Middle frontal gyrus (tissue), 1 donor: ENCODE data around the gene BDH1.
A peak's percentile ranks its signal among the peaks of the same experiment; 100 is the strongest.
"Not testable (repeated sequence)": the region's sequence is repeated elsewhere in the genome, so short reads cannot be mapped to it uniquely, and the experiment has no call there.

Experiments
- DNase-seq: peaks from one replicate; pipeline ENCODE4 v3.0.0-alpha.2; 2015; ENCODE audit warnings: low spot score; ENCODE audit errors: extremely low spot score

BDH1 gene, protein sequence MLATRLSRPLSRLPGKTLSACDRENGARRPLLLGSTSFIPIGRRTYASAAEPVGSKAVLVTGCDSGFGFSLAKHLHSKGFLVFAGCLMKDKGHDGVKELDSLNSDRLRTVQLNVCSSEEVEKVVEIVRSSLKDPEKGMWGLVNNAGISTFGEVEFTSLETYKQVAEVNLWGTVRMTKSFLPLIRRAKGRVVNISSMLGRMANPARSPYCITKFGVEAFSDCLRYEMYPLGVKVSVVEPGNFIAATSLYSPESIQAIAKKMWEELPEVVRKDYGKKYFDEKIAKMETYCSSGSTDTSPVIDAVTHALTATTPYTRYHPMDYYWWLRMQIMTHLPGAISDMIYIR

DNA sequence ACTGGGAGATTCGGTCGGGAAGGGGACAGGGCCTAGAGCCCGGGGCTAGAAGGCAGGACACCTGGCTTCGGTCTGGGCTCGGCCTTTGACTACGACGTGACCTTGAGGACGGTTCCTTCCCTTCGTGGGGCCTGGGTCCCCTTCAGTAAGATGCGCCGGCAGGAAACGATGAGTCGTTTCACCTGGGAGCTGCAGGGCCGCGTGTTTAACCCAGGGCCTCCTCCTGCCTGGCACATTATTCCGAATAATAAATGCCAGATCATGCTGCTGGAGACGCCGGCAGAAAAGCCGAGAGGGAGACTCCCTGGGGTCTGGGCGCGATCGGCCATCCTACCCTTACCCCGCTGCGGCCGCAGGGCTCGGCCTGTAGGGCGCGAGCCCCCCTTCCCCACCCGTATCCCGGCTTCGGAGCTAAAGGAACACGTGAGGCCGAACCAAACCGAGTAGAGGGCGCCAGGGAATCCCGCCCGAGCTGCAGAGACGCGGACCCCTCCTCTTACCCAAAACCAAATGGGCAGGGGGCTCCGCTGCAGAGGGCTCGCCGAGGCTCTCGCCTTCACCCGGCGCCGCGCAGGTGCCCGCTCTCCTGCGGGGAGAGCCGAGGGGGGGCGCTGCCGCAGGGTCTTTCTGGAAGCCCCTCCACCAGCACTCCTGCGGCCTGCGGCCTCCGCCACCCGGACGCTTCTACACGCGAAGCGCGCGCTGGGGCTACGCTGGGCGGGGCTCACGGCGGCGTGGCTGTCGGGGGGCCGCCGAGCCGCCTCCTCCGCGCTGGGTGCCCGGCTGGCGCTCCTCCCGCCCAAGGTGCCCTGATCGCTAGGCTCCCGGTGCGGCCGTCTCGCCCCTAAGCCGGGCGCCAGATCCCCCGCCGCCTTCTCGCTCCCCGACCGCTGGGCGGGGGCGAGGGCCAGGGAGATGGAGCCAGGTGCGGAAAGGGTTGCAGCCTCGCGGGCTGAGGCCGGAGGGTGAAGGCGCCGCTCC, at the start of gene BDH1:
Gene BDH1, minus strand, starts transcription at position 688 of the 981 bp plus-strand sequence. CDS start 9,525 bp downstream, outside the sequence.
- no peak for DNase-seq

DNA sequence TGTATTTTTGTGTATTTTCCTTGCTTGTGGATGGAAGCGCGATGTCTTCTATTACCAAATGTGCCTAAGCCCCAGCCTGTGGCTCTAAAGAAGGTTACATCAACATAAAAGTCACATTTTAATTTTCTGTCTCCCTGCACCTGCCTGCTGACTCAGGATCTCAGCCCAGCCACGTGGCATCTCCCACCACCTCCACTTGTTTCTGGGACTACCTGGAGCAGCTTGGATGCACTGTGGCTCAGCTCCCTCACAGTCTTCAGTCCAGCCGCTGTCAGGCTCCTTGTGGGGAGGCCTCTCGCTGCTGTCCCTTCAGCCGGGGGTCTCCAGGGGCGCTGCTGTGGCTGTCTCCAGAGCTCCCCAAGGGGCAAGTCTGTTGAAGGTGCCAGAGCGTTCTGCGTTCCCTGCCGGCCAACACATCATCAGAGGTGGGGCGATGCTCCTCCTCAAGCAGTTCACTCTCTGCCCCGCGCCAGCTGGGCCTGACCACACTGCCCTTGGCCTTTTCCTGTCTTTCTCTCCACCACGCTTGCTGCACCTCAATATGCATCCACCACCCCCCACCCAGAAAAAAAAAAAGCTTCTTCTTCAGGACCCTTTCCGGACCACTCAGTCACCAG, 47.7 kb upstream of the BDH1 start:
- no peak for DNase-seq

DNA sequence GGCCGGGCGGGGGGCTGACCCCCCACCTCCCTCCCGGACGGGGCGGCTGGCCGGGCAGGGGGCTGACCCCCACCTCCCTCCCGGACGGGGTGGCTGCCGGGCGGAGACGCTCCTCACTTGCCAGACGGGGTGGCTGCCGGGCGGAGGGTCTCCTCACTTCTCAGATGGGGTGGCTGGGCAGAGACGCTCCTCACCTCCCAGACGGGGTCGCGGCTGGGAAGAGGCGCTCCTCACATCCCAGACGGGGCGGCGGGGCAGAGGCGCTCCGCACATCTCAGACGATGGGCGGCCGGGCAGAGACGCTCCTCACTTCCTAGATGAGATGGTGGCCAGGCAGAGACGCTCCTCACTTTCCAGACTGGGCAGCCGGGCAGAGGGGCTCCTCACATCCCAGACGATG, 46.6 kb upstream of the BDH1 start:
- not testable (repeated sequence) for DNase-seq

DNA sequence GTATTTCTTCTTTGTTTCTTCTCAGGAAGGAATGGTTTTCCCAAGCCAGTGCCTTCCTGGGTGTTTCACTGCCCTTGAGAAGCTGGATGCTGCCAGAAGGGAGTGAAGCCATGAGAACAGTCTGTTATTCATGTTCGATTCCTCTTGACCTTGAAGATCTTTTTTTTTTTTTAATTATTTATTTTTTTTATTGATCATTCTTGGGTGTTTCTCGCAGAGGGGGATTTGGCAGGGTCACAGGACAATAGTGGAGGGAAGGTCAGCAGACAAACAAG, 45.7 kb upstream of the BDH1 start:
- not testable (repeated sequence) for DNase-seq

DNA sequence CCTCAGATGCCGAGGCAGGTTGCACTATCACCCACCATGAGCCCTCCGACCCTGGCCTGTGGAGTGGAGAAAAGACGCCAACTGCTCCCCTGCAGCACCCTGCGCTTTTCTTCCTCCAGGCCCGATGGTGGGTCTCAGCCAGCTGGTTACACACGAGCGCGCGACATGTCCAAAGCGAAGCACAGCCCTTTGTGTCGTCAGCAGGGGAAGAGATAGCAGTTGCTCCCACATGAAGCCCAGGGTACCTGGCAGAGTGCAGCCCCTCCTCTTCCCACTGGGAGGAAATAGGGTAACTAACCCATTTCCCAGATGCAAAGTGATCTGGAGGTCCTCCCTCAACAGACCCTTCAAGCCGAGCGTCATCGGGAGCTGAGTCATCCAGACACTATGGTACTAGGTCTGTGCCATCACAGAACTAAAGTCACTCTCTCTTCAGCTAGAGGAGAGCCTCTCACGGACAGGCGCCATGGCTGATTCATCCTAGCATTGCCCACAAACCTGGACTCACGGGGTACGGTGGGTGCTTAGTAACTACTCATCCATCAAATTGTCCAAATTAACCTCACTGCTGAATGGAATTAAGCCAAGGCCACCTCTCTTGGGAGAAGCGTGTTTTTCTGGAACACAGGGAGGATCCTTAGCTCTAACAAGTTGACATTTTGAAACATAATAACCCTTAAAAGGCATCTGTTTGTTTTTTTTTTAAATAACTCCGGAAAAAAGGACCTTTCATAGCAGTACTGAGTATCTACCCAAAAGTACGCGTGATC, 45.2 kb upstream of the BDH1 start:
- DNase-seq, result no peak

DNA sequence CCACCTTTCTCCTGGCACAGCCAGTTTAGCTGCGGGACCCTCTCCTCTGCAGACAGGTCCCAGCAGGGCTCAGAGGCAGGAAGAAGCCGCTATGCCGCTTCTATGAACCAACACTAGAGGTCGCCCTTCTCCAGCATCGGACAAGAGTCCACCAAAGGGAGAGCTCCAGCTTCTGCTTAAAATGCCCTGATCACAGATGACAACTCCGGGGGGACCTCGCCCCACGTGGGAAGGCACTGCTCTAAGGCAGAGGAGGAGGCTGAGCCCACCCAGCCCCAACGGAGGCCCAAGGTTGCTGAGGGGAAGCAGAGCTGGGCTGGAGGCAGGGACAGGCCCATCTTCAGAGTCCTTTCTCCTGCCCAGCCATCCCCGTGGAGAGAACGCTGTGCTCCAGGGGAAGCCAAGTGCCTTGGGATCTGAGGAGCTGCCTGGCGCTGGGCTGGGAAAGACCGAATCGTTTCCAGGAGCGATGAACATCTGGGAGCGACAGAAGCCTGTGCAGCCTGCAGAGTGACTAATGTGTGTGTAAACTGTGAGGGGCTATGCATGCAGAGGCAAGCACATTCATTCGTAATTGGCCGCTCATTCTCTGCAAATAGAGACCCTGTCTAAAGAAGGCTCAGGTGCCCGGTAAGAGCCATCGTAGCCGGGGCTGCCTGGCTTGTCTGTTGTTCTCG, 43.5 kb upstream of the BDH1 start:
- peak; percentile 27 for DNase-seq

DNA sequence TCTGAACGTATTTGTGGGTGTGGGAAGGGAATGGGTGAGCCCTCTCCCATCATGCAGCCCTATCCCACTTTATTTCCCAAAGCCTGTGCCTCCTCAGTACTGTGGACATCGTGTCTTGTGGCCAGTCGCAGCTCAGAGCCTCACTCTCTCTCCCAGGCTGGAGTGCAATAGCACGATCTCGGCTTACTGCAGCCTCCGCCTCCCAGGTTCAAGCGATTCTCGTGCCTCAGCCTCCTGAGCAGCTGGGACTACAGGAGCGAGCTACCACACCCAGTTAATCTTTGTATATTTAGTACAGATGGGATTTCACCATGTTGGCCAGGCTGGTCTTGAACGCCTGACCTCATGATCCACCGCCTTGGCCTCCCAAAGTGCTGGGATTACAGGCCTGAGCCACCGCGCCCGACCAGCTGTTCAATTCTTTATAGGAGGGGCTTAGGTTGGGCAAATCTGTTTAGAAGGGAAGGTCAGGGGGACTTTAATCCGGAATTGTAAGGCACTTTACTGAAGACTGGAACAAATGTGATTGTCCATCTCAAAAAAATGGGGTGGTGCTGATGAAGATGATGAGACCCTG, 42.7 kb upstream of the BDH1 start:
- DNase-seq, result no peak

DNA sequence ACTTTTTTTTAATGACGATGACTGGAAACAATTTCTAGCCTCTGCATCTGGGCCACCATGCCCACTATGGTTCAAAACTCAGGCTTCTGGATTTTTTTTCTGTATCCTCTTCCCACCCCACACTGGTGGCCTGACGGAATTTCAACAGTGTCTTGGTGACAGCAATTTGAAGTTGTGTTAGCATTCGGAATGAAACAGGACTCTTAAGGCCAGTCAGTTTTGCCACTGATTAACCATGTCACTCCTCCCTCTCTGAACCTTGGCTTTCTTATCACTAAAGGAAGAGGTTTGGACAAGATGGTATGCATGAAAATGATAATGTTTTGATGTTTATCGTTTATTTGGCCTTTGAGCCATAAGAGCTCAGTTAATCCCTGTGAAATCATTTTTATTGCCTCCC, 41.6 kb upstream of the BDH1 start:
- DNase-seq, result no peak

DNA sequence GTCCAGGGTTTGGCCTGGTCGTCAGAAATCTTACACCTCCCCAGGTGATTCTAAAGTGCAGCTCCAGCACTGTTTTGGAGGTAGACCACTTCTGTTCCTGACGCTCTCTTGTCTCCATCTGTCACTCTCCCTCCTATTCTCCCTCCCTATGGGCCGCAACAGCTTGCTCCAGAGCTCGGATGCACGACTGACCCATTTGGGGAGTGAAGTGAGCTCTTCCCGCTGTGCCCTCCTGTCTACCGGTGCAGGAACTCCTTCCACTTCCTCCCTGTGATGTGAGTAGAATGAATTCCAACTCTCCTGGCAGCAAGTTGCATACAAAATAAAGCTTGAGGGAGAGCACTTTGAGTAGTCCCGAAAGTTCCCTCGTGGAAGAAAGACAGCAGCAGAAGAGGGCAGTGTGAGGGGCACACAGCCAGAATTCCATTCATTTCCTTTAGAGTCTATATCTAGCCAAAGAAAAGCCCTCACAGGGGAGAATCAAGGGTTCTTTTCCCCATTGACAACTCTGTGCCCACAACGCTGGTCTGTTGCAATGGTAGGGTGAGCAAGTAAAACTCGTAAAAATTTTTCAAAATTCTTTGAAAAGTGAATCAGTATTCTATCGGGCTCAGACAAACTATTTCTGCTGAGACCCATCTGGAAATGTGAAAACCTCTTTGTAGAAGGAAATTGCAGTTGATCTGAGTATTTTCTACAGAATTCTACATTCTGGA, 39.9 kb upstream of the BDH1 start:
- DNase-seq, result no peak

DNA sequence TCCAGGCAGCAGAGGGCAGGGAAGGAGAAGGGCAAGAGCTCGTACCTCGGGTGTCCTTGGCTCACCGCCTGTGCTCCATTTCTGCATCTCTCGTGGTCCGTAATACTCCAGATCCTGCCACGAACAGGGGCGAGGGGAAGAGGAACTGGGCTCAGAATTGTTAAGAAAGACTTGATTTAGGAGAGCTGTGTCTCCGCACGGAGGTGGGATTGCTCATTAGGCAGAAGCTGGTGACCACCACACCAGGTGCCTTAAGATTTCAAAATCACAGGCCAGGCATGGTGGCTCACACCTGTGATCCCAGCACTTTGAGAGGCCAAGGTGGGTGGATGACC, 37.2 kb upstream of the BDH1 start:
- DNase-seq, result no peak

DNA sequence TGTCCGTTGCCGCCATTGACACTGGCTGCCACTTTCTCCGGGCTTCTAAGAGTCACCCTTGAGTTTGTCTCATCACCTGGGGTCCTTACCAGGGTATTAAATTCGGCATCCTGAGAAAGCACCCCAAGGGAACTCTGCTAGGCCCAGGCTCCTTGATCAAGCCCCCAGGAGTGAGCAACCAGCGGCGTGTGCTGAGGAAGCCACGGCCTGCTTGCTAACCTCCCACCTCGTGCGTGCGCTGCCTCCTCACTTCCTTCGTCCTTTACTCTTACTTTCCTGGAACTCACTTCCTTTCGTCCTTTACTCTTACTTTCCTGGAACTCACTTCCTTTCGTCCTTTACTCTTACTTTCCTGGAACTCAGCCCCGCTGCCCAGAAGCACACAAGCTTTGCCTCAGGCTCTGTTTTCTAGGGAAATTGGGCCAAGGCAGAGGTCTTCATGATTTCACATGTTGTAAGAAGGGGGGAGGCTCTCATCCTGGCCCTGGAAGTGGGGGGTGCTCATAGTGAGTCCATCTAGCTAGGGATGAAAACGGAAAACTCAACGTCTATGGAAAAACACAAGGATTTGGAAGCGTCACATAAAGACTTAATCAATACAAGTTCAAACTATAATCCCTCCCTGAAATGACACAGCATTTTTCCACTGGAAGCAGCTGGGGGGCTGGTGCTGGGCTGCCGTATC, 36.7 kb upstream of the BDH1 start:
- no peak for DNase-seq

DNA sequence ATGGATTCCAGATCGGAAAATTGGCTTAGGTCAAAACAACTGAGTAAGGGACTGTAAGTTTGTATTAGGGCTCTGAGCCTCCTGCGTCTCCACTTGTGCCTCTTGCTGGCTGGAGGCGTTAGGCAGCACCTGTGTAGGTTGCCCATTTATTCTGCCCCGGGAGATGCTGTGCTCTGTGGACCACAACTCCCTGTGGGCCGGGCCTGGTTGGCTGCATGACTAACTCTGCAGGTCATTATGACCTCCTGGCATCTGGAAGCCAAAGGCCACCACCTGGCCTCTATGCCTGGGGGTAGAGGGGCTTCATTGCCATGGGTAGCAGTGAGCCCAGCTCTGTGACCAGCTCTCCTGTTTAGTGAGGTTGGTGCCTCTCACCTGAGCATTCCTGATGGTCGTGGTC, 36.0 kb upstream of the BDH1 start:
- DNase-seq, result no peak

DNA sequence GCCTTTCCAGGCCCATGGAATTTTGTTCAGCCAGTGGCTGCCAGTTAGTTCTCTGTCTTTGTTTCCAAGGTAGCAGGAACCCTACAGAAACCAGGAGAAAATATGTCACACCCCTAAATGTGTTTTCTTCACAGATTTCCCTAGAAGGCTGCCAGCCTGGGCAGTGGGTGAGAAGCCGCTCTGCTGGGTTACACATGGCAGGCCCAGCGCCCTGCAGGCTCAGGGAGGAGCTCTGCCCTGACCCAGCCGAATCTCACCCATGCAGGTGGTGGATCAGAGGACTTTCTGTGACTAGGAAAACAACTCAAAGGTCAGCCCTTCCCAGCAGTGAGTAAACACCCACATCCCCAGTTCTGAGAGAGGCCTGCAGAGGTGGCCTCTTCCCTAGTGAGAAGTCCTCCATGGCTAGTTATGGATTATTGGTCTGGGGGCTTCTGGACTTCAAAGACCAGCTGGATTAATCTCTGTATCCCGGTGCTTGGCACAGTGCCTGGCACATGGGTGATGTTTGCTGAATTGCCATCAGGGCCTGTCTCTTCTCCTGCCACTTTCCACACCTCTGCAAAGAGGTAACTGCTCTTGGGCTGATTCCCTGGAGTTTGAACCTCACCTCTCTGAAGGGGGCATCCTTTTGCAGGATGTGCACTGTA, 34.7 kb upstream of the BDH1 start:
- DNase-seq, result no peak

DNA sequence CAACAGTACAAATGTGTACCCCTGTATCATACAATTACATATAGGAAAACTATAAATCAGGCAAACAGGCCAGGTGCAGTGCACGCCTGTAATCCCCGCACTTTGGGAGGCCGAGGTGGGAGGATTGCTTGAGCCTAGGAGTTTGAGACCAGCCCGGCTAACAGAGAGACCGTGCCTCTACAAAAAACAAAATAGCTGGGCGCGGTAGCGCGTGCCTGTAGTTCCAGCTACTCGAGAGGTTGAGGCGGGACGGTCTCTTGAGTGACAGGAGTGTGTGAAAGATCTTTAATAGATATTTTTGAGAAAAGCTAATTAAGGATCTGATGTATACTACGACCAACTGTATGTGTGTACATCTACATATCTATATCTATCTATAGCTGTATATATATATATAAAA, 33.8 kb upstream of the BDH1 start:
- no peak for DNase-seq

DNA sequence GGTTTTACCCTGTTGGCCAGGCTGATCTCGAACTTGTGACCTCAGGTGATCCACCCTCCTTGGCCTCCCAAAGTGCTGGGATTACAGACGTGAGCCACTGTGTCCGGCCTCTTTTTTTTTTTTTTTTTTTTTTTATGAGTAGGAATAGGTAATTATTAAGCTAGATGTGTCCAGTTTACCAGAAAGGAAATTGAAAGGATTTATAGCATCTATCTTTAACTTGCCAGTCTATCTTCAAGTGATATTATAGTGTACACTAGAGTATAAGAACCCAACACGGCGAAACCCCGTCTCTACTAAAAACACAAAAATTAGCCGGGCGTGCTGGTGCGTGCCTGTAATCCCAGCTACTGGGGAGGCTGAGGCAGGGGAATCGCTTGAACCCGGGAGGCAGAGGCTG, 31.0 kb upstream of the BDH1 start:
- not testable (repeated sequence) for DNase-seq

DNA sequence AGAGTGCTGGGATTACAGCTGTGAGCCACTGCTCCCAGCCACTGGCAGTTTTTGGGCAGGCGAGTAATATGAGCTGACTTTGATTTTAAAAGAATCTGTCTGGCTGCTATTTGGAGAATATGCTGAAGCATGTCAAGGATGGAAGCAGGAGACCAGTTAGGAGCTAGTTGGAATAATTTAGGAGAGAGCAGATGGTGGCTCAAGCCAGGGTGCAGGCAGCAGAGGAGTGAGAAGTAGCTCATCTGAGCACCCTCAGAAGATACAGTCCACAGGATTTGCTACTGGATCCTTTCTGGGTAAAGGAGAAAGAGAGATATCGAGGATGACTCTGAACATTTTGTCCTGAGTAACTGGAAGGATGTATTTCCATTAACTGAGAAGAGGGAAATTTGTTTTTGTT, 30.4 kb upstream of the BDH1 start:
- no peak for DNase-seq

DNA sequence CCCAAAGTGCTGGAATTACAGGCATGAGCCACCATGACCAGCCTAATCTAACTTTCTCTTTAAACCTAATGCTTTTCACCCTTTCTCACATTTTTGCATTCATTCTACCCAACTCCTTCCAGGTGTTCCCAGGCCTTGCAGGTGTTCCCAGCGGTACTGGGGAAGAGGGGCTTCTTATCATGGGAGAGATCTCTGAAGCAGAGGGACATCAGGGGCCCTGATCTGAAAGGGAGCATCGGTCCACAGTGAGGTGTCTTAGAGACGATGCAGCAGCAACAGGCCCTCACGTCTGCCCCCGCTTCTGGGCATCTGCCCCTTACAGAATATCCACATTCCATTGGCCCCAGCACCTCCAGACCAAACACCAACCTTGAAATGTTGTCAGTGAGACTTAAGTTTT, 29.0 kb upstream of the BDH1 start:
- no peak for DNase-seq

DNA sequence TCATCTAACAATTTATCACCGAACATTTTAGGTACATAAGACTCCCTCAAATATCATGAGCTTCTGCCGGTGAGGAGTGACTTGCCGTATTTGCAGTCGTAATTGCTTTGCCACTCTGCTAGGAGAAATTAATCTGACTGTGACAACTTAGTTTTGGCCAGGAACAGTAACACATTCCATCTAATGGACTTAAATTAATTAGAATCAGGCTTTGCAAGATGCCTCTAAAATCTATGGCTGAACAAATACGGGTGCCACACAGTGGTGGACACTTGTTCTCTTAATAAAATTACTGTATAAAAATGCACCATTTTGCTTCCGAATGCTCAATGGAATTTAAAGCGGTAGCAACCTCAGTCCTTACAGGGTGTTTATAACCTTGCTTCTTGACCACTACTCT, 27.6 kb upstream of the BDH1 start:
- no peak for DNase-seq

DNA sequence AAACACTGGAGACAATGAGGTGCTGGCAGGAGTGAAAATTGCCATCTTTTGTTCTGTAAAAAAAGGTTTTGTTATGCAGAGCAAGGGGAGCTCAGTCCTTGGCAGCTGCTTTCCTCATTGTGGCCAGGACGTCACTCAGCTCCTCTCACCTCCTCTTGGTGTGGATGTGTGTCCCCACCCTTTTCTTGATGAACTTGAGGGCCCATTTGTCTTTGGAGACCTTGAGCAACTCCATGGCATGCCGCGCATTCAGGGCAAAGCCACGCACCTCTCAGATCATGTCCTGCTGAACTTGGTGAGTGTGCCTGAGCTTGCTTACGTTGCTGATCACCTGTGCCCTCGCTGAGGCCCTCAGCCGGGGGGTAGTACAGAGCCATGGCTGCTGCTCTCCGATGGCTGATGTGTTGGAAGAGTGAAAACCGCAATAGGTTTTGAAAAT, 24.5 kb upstream of the BDH1 start:
- no peak for DNase-seq
